Measurements from ENCODE around the gene BAK1.
"Not testable (repeated sequence)": the region's sequence is repeated elsewhere in the genome, so short reads cannot be mapped to it uniquely, and the experiment has no call there.

BAK1 gene

GRCh38 chr6:33549196-33549595 lies 30.9 kb downstream of the BAK1 start:
- H3K27me3 ChIP-seq (ENCODE audit: control insufficient read depth in 1 of 2, insufficient read depth in 2 of 2, low read length in 2 of 2): peaks cover 0 to 2% of the 10 kb centered on the region in 2 donors
- no peak overlapping the region for H3K4me3 ChIP-seq (ENCODE audit: low read length in 2 of 2)
- H3K27ac ChIP-seq (ENCODE audit: low read length): no peak overlapping the region
- no peaks in the 10 kb centered on the region for H3K9me3 ChIP-seq (ENCODE audit: control insufficient read depth in 2 of 2, low read length in 2 of 2)
- H3K4me1 ChIP-seq (ENCODE audit: control insufficient read depth, insufficient read depth, low read length): no peaks in the 10 kb centered on the region
- no peak overlapping the region for H3K9ac ChIP-seq (ENCODE audit: low read length in 2 of 2)
- H3K36me3 ChIP-seq (ENCODE audit: control insufficient read depth in 2 of 2, insufficient read depth in 2 of 2, low read length in 2 of 2): no peaks in the 10 kb centered on the region

GRCh38 chr6:33547499-33547898 lies 32.6 kb downstream of the BAK1 start:
- Histone ChIP-seq H3K9ac (ENCODE audit: low read length in 2 of 2) (no peak overlapping the region), H3K27me3 (ENCODE audit: control insufficient read depth in 1 of 2, insufficient read depth in 2 of 2, low read length in 2 of 2) (peaks cover 0 to 2% of the 10 kb centered on the region in 2 donors), H3K4me1 (ENCODE audit: control insufficient read depth, insufficient read depth, low read length) (no peaks in the 10 kb centered on the region), H3K36me3 (ENCODE audit: control insufficient read depth in 2 of 2, insufficient read depth in 2 of 2, low read length in 2 of 2) (no peaks in the 10 kb centered on the region), H3K4me3 (ENCODE audit: low read length in 2 of 2) (no peak overlapping the region), H3K27ac (ENCODE audit: low read length) (no peak overlapping the region), H3K9me3 (ENCODE audit: control insufficient read depth in 2 of 2, low read length in 2 of 2) (no peaks in the 10 kb centered on the region)

- Histone ChIP-seq H3K4me3 (ENCODE audit: low read length in 2 of 2) (no peak overlapping the region), H3K27me3 (ENCODE audit: control insufficient read depth in 1 of 2, insufficient read depth in 2 of 2, low read length in 2 of 2) (peaks cover 0 to 2% of the 10 kb centered on the region in 2 donors), H3K27ac (ENCODE audit: low read length) (no peak overlapping the region), H3K36me3 (ENCODE audit: control insufficient read depth in 2 of 2, insufficient read depth in 2 of 2, low read length in 2 of 2) (no peaks in the 10 kb centered on the region), H3K4me1 (ENCODE audit: control insufficient read depth, insufficient read depth, low read length) (no peaks in the 10 kb centered on the region), H3K9ac (ENCODE audit: low read length in 2 of 2) (no peak overlapping the region), H3K9me3 (ENCODE audit: control insufficient read depth in 2 of 2, low read length in 2 of 2) (no peaks in the 10 kb centered on the region)
These were observed 33.3 kb downstream of the BAK1 start for GRCh38 chr6:33546766-33547165.

- not testable (repeated sequence) for H3K9ac ChIP-seq (ENCODE audit: low read length in 2 of 2); H3K9me3 ChIP-seq (ENCODE audit: control insufficient read depth in 2 of 2, low read length in 2 of 2); H3K36me3 ChIP-seq (ENCODE audit: control insufficient read depth in 2 of 2, insufficient read depth in 2 of 2, low read length in 2 of 2); H3K4me1 ChIP-seq (ENCODE audit: control insufficient read depth, insufficient read depth, low read length); H3K27me3 ChIP-seq (ENCODE audit: control insufficient read depth in 1 of 2, insufficient read depth in 2 of 2, low read length in 2 of 2); H3K4me3 ChIP-seq (ENCODE audit: low read length in 2 of 2); H3K27ac ChIP-seq (ENCODE audit: low read length)
These were observed 34.8 kb downstream of the BAK1 start for GRCh38 chr6:33545292-33545691.

- Histone ChIP-seq H3K4me1 (ENCODE audit: control insufficient read depth, insufficient read depth, low read length) (no peaks in the 10 kb centered on the region), H3K27me3 (ENCODE audit: control insufficient read depth in 1 of 2, insufficient read depth in 2 of 2, low read length in 2 of 2) (no peaks in the 10 kb centered on the region), H3K27ac (ENCODE audit: low read length) (no peak overlapping the region), H3K4me3 (ENCODE audit: low read length in 2 of 2) (no peak overlapping the region), H3K36me3 (ENCODE audit: control insufficient read depth in 2 of 2, insufficient read depth in 2 of 2, low read length in 2 of 2) (no peaks in the 10 kb centered on the region), H3K9me3 (ENCODE audit: control insufficient read depth in 2 of 2, low read length in 2 of 2) (no peaks in the 10 kb centered on the region), H3K9ac (ENCODE audit: low read length in 2 of 2) (no peak overlapping the region)
These were observed 37.0 kb downstream of the BAK1 start for GRCh38 chr6:33543116-33543515.

- Histone ChIP-seq H3K9ac (ENCODE audit: low read length in 2 of 2) (no peak overlapping the region), H3K36me3 (ENCODE audit: control insufficient read depth in 2 of 2, insufficient read depth in 2 of 2, low read length in 2 of 2) (no peaks in the 10 kb centered on the region), H3K9me3 (ENCODE audit: control insufficient read depth in 2 of 2, low read length in 2 of 2) (no peaks in the 10 kb centered on the region), H3K27me3 (ENCODE audit: control insufficient read depth in 1 of 2, insufficient read depth in 2 of 2, low read length in 2 of 2) (no peaks in the 10 kb centered on the region), H3K4me1 (ENCODE audit: control insufficient read depth, insufficient read depth, low read length) (no peaks in the 10 kb centered on the region), H3K27ac (ENCODE audit: low read length) (no peak overlapping the region), H3K4me3 (ENCODE audit: low read length in 2 of 2) (no peak overlapping the region)
These were observed 39.3 kb downstream of the BAK1 start for GRCh38 chr6:33540768-33541167.

- H3K4me3 ChIP-seq (ENCODE audit: low read length in 2 of 2): no peak overlapping the region
- no peaks in the 10 kb centered on the region for H3K27me3 ChIP-seq (ENCODE audit: control insufficient read depth in 1 of 2, insufficient read depth in 2 of 2, low read length in 2 of 2)
- H3K9me3 ChIP-seq (ENCODE audit: control insufficient read depth in 2 of 2, low read length in 2 of 2): no peaks in the 10 kb centered on the region
- no peaks in the 10 kb centered on the region for H3K36me3 ChIP-seq (ENCODE audit: control insufficient read depth in 2 of 2, insufficient read depth in 2 of 2, low read length in 2 of 2)
- no peak overlapping the region for H3K27ac ChIP-seq (ENCODE audit: low read length)
- H3K9ac ChIP-seq (ENCODE audit: low read length in 2 of 2): no peak overlapping the region
- no peaks in the 10 kb centered on the region for H3K4me1 ChIP-seq (ENCODE audit: control insufficient read depth, insufficient read depth, low read length)
These were observed 45.4 kb downstream of the BAK1 start for GRCh38 chr6:33534702-33535101.

GRCh38 chr6:33533163-33533869 lies 46.8 kb downstream of the BAK1 start:
- H3K27ac ChIP-seq (ENCODE audit: low read length); H3K4me3 ChIP-seq (ENCODE audit: low read length in 2 of 2); H3K36me3 ChIP-seq (ENCODE audit: control insufficient read depth in 2 of 2, insufficient read depth in 2 of 2, low read length in 2 of 2); H3K9ac ChIP-seq (ENCODE audit: low read length in 2 of 2); H3K4me1 ChIP-seq (ENCODE audit: control insufficient read depth, insufficient read depth, low read length); H3K9me3 ChIP-seq (ENCODE audit: control insufficient read depth in 2 of 2, low read length in 2 of 2); H3K27me3 ChIP-seq (ENCODE audit: control insufficient read depth in 1 of 2, insufficient read depth in 2 of 2, low read length in 2 of 2): not testable (repeated sequence)

GRCh38 chr6:33532431-33532830 lies 47.6 kb downstream of the BAK1 start:
- H3K9ac ChIP-seq (ENCODE audit: low read length in 2 of 2); H3K27ac ChIP-seq (ENCODE audit: low read length); H3K36me3 ChIP-seq (ENCODE audit: control insufficient read depth in 2 of 2, insufficient read depth in 2 of 2, low read length in 2 of 2); H3K4me3 ChIP-seq (ENCODE audit: low read length in 2 of 2); H3K4me1 ChIP-seq (ENCODE audit: control insufficient read depth, insufficient read depth, low read length); H3K9me3 ChIP-seq (ENCODE audit: control insufficient read depth in 2 of 2, low read length in 2 of 2); H3K27me3 ChIP-seq (ENCODE audit: control insufficient read depth in 1 of 2, insufficient read depth in 2 of 2, low read length in 2 of 2): not testable (repeated sequence)

- not testable (repeated sequence) for H3K36me3 ChIP-seq (ENCODE audit: control insufficient read depth in 2 of 2, insufficient read depth in 2 of 2, low read length in 2 of 2)
These were observed 49.5 kb downstream of the BAK1 start for GRCh38 chr6:33530617-33531016.

More at GRCh38 chr6:33530617-33531016, 49.5 kb downstream of the BAK1 start:
- not testable (repeated sequence) for H3K4me3 ChIP-seq (ENCODE audit: low read length in 2 of 2); H3K9me3 ChIP-seq (ENCODE audit: control insufficient read depth in 2 of 2, low read length in 2 of 2); H3K27me3 ChIP-seq (ENCODE audit: control insufficient read depth in 1 of 2, insufficient read depth in 2 of 2, low read length in 2 of 2); H3K27ac ChIP-seq (ENCODE audit: low read length); H3K4me1 ChIP-seq (ENCODE audit: control insufficient read depth, insufficient read depth, low read length); H3K9ac ChIP-seq (ENCODE audit: low read length in 2 of 2)
